Stimulated activated memory B cell treated with anti-CD40 and anti-IgM and Interleukin-4, amounts not matched to agents 10 μg/mL and 1 μg/mL and 100 μg/mL, for 72 hours (primary cell): ENCODE measurements around the gene SZT2.

Source experiments
- ATAC-seq: fragments of 150-1000 bp; cut with Tn5 transposase; 2 replicates; pipeline ENCODE4 v1.10.0; 2021
- H3K27ac Mint-ChIP-seq: one replicate; pipeline ENCODE4 v1.8.0; 2022; ENCODE audit warnings: mild to moderate bottlenecking, mixed read lengths
- H3K27me3 Mint-ChIP-seq: one replicate; pipeline ENCODE4 v1.8.0; 2022; ENCODE audit warnings: mixed read lengths
- H3K36me3 Mint-ChIP-seq: one replicate; pipeline ENCODE4 v1.8.0; 2022; ENCODE audit warnings: mixed read lengths
- H3K4me1 Mint-ChIP-seq: one replicate; pipeline ENCODE4 v1.8.0; 2022; ENCODE audit warnings: mixed read lengths
- H3K4me3 Mint-ChIP-seq: one replicate; pipeline ENCODE4 v1.8.0; 2022; ENCODE audit warnings: mild to moderate bottlenecking, moderate library complexity, mixed read lengths
- H3K9me3 Mint-ChIP-seq: one replicate; pipeline ENCODE4 v1.8.0; 2022; ENCODE audit warnings: mixed read lengths

SZT2 gene

GRCh38 chr1:43357251-43357650 lies 32.4 kb upstream of the SZT2 start:
- Mint-ChIP-seq H3K36me3 (peaks cover 18% of the 10 kb centered on the region), H3K27me3 (no peaks in the 10 kb centered on the region), H3K4me3 (no peak overlapping the region), H3K27ac (no peak overlapping the region), H3K4me1 (peaks cover 20% of the 10 kb centered on the region), H3K9me3 (no peaks in the 10 kb centered on the region)
- ATAC-seq, result no peak

- peaks cover 28% of the 10 kb centered on the region for H3K36me3 Mint-ChIP-seq
- peak overlapping the region; percentile 91 for H3K4me3 Mint-ChIP-seq
- no peaks in the 10 kb centered on the region for H3K27me3 Mint-ChIP-seq
- no peaks in the 10 kb centered on the region for H3K9me3 Mint-ChIP-seq
- H3K4me1 Mint-ChIP-seq, result peaks cover 20% of the 10 kb centered on the region
- peak overlapping the region; percentile 92 for H3K27ac Mint-ChIP-seq
- ATAC-seq, result peak; percentile 32
Measured at GRCh38 chr1:43358121-43358745, 31.5 kb upstream of the SZT2 start.

GRCh38 chr1:43358746-43359693 lies 30.7 kb upstream of the SZT2 start, which contains the start of gene CDC20:
CDC20 (plus strand) TSS chr1:43358981; CDS start chr1:43359216, 235 bp downstream.
- peaks cover 20% of the 10 kb centered on the region for H3K4me1 Mint-ChIP-seq
- peak within 1 kb of the TSS; percentile 92 for H3K27ac Mint-ChIP-seq
- H3K4me3 Mint-ChIP-seq, result peak within 1 kb of the TSS; percentile 91
- no peaks in the 10 kb centered on the region for H3K27me3 Mint-ChIP-seq
- H3K9me3 Mint-ChIP-seq, result no peaks in the 10 kb centered on the region
- H3K36me3 Mint-ChIP-seq, result peaks cover 35% of the 10 kb centered on the region
- peak; percentile 99 for ATAC-seq

GRCh38 chr1:43359696-43360095 lies 30.0 kb upstream of the SZT2 start:
- H3K27me3 Mint-ChIP-seq, result no peaks in the 10 kb centered on the region
- peak overlapping the region; percentile 91 for H3K4me3 Mint-ChIP-seq
- no peaks in the 10 kb centered on the region for H3K9me3 Mint-ChIP-seq
- no peak for ATAC-seq
- peaks cover 20% of the 10 kb centered on the region for H3K4me1 Mint-ChIP-seq
- peak overlapping the region; percentile 92 for H3K27ac Mint-ChIP-seq
- H3K36me3 Mint-ChIP-seq, result peaks cover 36% of the 10 kb centered on the region

GRCh38 chr1:43360616-43361015 lies 29.1 kb upstream of the SZT2 start:
- ATAC-seq, result no peak
- Mint-ChIP-seq H3K4me3 (no peak overlapping the region), H3K9me3 (no peaks in the 10 kb centered on the region), H3K36me3 (peaks cover 41% of the 10 kb centered on the region), H3K27ac (no peak overlapping the region), H3K27me3 (no peaks in the 10 kb centered on the region), H3K4me1 (peaks cover 29% of the 10 kb centered on the region)

- H3K27ac Mint-ChIP-seq, result peak overlapping the region; percentile 86
- H3K4me1 Mint-ChIP-seq, result peaks cover 44% of the 10 kb centered on the region
- no peaks in the 10 kb centered on the region for H3K9me3 Mint-ChIP-seq
- ATAC-seq, result no peak
- no peak overlapping the region for H3K4me3 Mint-ChIP-seq
- no peaks in the 10 kb centered on the region for H3K27me3 Mint-ChIP-seq
- peaks cover 48% of the 10 kb centered on the region for H3K36me3 Mint-ChIP-seq
Measured at GRCh38 chr1:43363283-43363934, 26.3 kb upstream of the SZT2 start.

- Mint-ChIP-seq H3K4me3 (no peak overlapping the region), H3K9me3 (no peaks in the 10 kb centered on the region), H3K4me1 (peaks cover 47% of the 10 kb centered on the region), H3K27me3 (no peaks in the 10 kb centered on the region), H3K36me3 (peaks cover 48% of the 10 kb centered on the region), H3K27ac (peak overlapping the region; percentile 86)
- no peak for ATAC-seq
Measured at GRCh38 chr1:43363935-43364525, 25.7 kb upstream of the SZT2 start.

- Mint-ChIP-seq H3K27me3 (no peaks in the 10 kb centered on the region), H3K27ac (peak overlapping the region; percentile 86), H3K4me1 (peaks cover 43% of the 10 kb centered on the region), H3K4me3 (peak overlapping the region; percentile 90), H3K9me3 (no peaks in the 10 kb centered on the region), H3K36me3 (peaks cover 48% of the 10 kb centered on the region)
- no peak for ATAC-seq
Measured at GRCh38 chr1:43365678-43366077, 24.0 kb upstream of the SZT2 start.

- H3K9me3 Mint-ChIP-seq, result no peaks in the 10 kb centered on the region
- no peaks in the 10 kb centered on the region for H3K27me3 Mint-ChIP-seq
- H3K27ac Mint-ChIP-seq, result peak overlapping the region; percentile 86
- peaks cover 47% of the 10 kb centered on the region for H3K36me3 Mint-ChIP-seq
- ATAC-seq, result no peak
- peaks cover 46% of the 10 kb centered on the region for H3K4me1 Mint-ChIP-seq
- peak overlapping the region; percentile 90 for H3K4me3 Mint-ChIP-seq
Measured at GRCh38 chr1:43366179-43366578, 23.5 kb upstream of the SZT2 start.

- Mint-ChIP-seq H3K27me3 (no peaks in the 10 kb centered on the region), H3K9me3 (no peaks in the 10 kb centered on the region), H3K36me3 (peaks cover 43% of the 10 kb centered on the region), H3K27ac (peak overlapping the region; percentile 86), H3K4me3 (peak overlapping the region; percentile 90), H3K4me1 (peaks cover 46% of the 10 kb centered on the region)
- no peak for ATAC-seq
Measured at GRCh38 chr1:43366601-43367025, 23.1 kb upstream of the SZT2 start.

- H3K4me3 Mint-ChIP-seq, result peak overlapping the region; percentile 90
- no peaks in the 10 kb centered on the region for H3K27me3 Mint-ChIP-seq
- H3K4me1 Mint-ChIP-seq, result peaks cover 46% of the 10 kb centered on the region
- peak; percentile 77 for ATAC-seq
- H3K9me3 Mint-ChIP-seq, result no peaks in the 10 kb centered on the region
- peaks cover 36% of the 10 kb centered on the region for H3K36me3 Mint-ChIP-seq
- H3K27ac Mint-ChIP-seq, result peak overlapping the region; percentile 86
Measured at GRCh38 chr1:43367026-43367903, 22.4 kb upstream of the SZT2 start.

- Mint-ChIP-seq H3K36me3 (peaks cover 28% of the 10 kb centered on the region), H3K4me1 (peaks cover 46% of the 10 kb centered on the region), H3K4me3 (peak within 1 kb of the TSS; percentile 90), H3K27me3 (no peaks in the 10 kb centered on the region), H3K9me3 (no peaks in the 10 kb centered on the region), H3K27ac (peak within 1 kb of the TSS; percentile 86)
- peak; percentile 94 for ATAC-seq
Measured at GRCh38 chr1:43367904-43368645, 21.6 kb upstream of the SZT2 start, which contains the start of gene ELOVL1. ELOVL1 (minus strand) TSS chr1:43368011; CDS start chr1:43365609, 2,402 bp downstream.

GRCh38 chr1:43368646-43369020 lies 21.1 kb upstream of the SZT2 start:
- Mint-ChIP-seq H3K27ac (peak overlapping the region; percentile 86), H3K4me3 (peak overlapping the region; percentile 88)

More at GRCh38 chr1:43368646-43369020, 21.1 kb upstream of the SZT2 start:
- Mint-ChIP-seq H3K36me3 (peaks cover 24% of the 10 kb centered on the region), H3K4me1 (peaks cover 46% of the 10 kb centered on the region), H3K9me3 (no peaks in the 10 kb centered on the region), H3K27me3 (no peaks in the 10 kb centered on the region)
- no peak for ATAC-seq
